GM18511 (cell line): Measurements from ENCODE around the gene C5.
"Not testable (repeated sequence)": the region's sequence is repeated elsewhere in the genome, so short reads cannot be mapped to it uniquely, and the experiment has no call there.

Experiments
- ATAC-seq: cut with Tn5 transposase; IDR thresholded peaks from one replicate; pipeline ENCODE4 v1.9.1; 2021; ENCODE audit warnings: mild to moderate bottlenecking, moderate library complexity; ENCODE audit not compliant: unreplicated experiment

Gene C5

GRCh38 chr9:121053544-121053943, 3.5 kb upstream of the C5 start:
- ATAC-seq: no peak

GRCh38 chr9:121048618-121049017, 1.5 kb downstream of the C5 start:
- no peak for ATAC-seq

GRCh38 chr9:121048175-121048574, 1.9 kb downstream of the C5 start:
- no peak for ATAC-seq

- ATAC-seq: no peak
These were observed 11.3 kb downstream of the C5 start for GRCh38 chr9:121038804-121039203.

- no peak for ATAC-seq
These were observed 11.7 kb downstream of the C5 start for GRCh38 chr9:121038362-121038761.

GRCh38 chr9:121035717-121036116, 14.4 kb downstream of the C5 start:
- ATAC-seq: not testable (repeated sequence)

- no peak for ATAC-seq
These were observed 15.5 kb downstream of the C5 start for GRCh38 chr9:121034529-121034928.

- no peak for ATAC-seq
These were observed 20.6 kb downstream of the C5 start for GRCh38 chr9:121029469-121029868.

GRCh38 chr9:121028285-121028684, 21.8 kb downstream of the C5 start:
- ATAC-seq: not testable (repeated sequence)

GRCh38 chr9:121026768-121027167, 23.3 kb downstream of the C5 start:
- ATAC-seq: no peak

GRCh38 chr9:121026260-121026691, 23.8 kb downstream of the C5 start:
- no peak for ATAC-seq

- ATAC-seq: no peak
These were observed 25.8 kb downstream of the C5 start for GRCh38 chr9:121024237-121024636.

GRCh38 chr9:121023064-121023463, 27.0 kb downstream of the C5 start:
- no peak for ATAC-seq

GRCh38 chr9:121021301-121021700, 28.8 kb downstream of the C5 start:
- no peak for ATAC-seq

GRCh38 chr9:121019273-121019672, 30.8 kb downstream of the C5 start:
- ATAC-seq: no peak

- ATAC-seq: no peak
These were observed 36.2 kb downstream of the C5 start for GRCh38 chr9:121013911-121014310.

- no peak for ATAC-seq
These were observed 40.4 kb downstream of the C5 start for GRCh38 chr9:121009650-121010049.

- ATAC-seq: no peak
These were observed 50.8 kb downstream of the C5 start for GRCh38 chr9:120999317-120999716.

- no peak for ATAC-seq
These were observed 52.0 kb downstream of the C5 start for GRCh38 chr9:120998111-120998510.

GRCh38 chr9:120997502-120997901, 52.6 kb downstream of the C5 start:
- ATAC-seq: no peak

- ATAC-seq: no peak
These were observed 53.7 kb downstream of the C5 start for GRCh38 chr9:120996409-120996808.

- ATAC-seq: no peak
These were observed 61.0 kb downstream of the C5 start for GRCh38 chr9:120989065-120989464.

- ATAC-seq: no peak
These were observed 64.3 kb downstream of the C5 start for GRCh38 chr9:120985819-120986222.
